Endodermal cell (in vitro differentiated cells): Measurements from ENCODE around the gene KRTAP4-12. TPM values are rescaled to one million over a fixed set of nuclear protein-coding genes. Genes with fewer than 3 reads are reported as not detected.

Source experiments
- total RNA-seq, 2 donors: library from RNA; stranded (reverse); fragmentation: NEBNext Ultra II Directional in 1 of 2; extraction: Animal tissue kit (Norgen Biotek cat#: 25700) in 1 of 2; gene quantifications; 2 replicates in 1 of 2; 3 replicates in 1 of 2; pipeline ENCODE4 v1.2.1, GENCODE V29; 2021

KRTAP4-12 gene
- total RNA-seq, 2 donors from 2014 or later = not detected

Other genes starting within 250 kb of the KRTAP4-12 start
- not detected for gene KRT20, start 238.9 kb downstream of the KRTAP4-12 start, total RNA-seq
- gene KRT23, start 186.5 kb downstream of the KRTAP4-12 start, total RNA-seq = not detected
- gene KRT39, start 157.2 kb downstream of the KRTAP4-12 start, total RNA-seq = not detected
- not detected for gene KRT40, start 139.9 kb downstream of the KRTAP4-12 start, total RNA-seq
- gene KRTAP3-3, start 130.0 kb downstream of the KRTAP4-12 start, total RNA-seq = not detected
- not detected for gene KRTAP3-2, start 124.3 kb downstream of the KRTAP4-12 start, total RNA-seq
- gene KRTAP3-1, start 115.1 kb downstream of the KRTAP4-12 start, total RNA-seq = not detected
- gene KRTAP1-5, start 97.0 kb downstream of the KRTAP4-12 start, total RNA-seq = not detected
- gene KRTAP1-4, start 94.0 kb downstream of the KRTAP4-12 start, total RNA-seq = not detected
- not detected for gene KRTAP1-3, start 89.3 kb downstream of the KRTAP4-12 start, total RNA-seq
- not detected for gene KRTAP1-1, start 82.7 kb downstream of the KRTAP4-12 start, total RNA-seq
- not detected for gene KRTAP2-1, start 76.9 kb downstream of the KRTAP4-12 start, total RNA-seq
- not detected for gene KRTAP2-2, start 69.0 kb downstream of the KRTAP4-12 start, total RNA-seq
- gene KRTAP2-3, start 64.1 kb downstream of the KRTAP4-12 start, total RNA-seq = not detected
- not detected for gene KRTAP2-4, start 58.3 kb downstream of the KRTAP4-12 start, total RNA-seq
- gene KRTAP4-7, start 40.0 kb downstream of the KRTAP4-12 start, total RNA-seq = not detected
- not detected for gene KRTAP4-8, start 26.0 kb downstream of the KRTAP4-12 start, total RNA-seq
- not detected for gene KRTAP4-16, start 22.0 kb downstream of the KRTAP4-12 start, total RNA-seq
- gene KRTAP4-9, start 18.8 kb downstream of the KRTAP4-12 start, total RNA-seq = not detected
- not detected for gene KRTAP4-11, start 5.8 kb downstream of the KRTAP4-12 start, total RNA-seq
- not detected for gene KRTAP4-6, start 16.4 kb upstream of the KRTAP4-12 start, total RNA-seq
- not detected for gene KRTAP4-5, start 25.6 kb upstream of the KRTAP4-12 start, total RNA-seq
- not detected for gene KRTAP4-4, start 36.6 kb upstream of the KRTAP4-12 start, total RNA-seq
- not detected for gene KRTAP4-3, start 44.0 kb upstream of the KRTAP4-12 start, total RNA-seq
- gene KRTAP4-2, start 54.0 kb upstream of the KRTAP4-12 start, total RNA-seq = not detected
- gene KRTAP4-1, start 60.7 kb upstream of the KRTAP4-12 start, total RNA-seq = not detected
- not detected for gene KRTAP9-1, start 65.7 kb upstream of the KRTAP4-12 start, total RNA-seq
- not detected for gene KRTAP9-2, start 102.5 kb upstream of the KRTAP4-12 start, total RNA-seq
- not detected for gene KRTAP9-3, start 108.3 kb upstream of the KRTAP4-12 start, total RNA-seq
- gene KRTAP9-8, start 113.8 kb upstream of the KRTAP4-12 start, total RNA-seq = not detected
- not detected for gene KRTAP9-4, start 125.5 kb upstream of the KRTAP4-12 start, total RNA-seq
- gene KRTAP9-9, start 131.2 kb upstream of the KRTAP4-12 start, total RNA-seq = not detected
- gene KRTAP9-6, start 141.2 kb upstream of the KRTAP4-12 start, total RNA-seq = not detected
- not detected for gene KRTAP9-7, start 151.5 kb upstream of the KRTAP4-12 start, total RNA-seq
- gene KRTAP29-1, start 178.7 kb upstream of the KRTAP4-12 start, total RNA-seq = not detected
- not detected for gene KRTAP16-1, start 185.1 kb upstream of the KRTAP4-12 start, total RNA-seq
- gene KRTAP17-1, start 191.5 kb upstream of the KRTAP4-12 start, total RNA-seq = under 1 TPM; 0.46 to 0.48 TPM
- gene KRT33A, start 226.6 kb upstream of the KRTAP4-12 start, total RNA-seq = not detected
- gene KRT33B, start 245.6 kb upstream of the KRTAP4-12 start, total RNA-seq = not detected